Vagina (tissue), 2 donors: ENCODE measurements around the gene RAB13.

ENCODE experiments used
- POLR2A ChIP-seq, 2 donors: fragments of 450-650 bp; IDR thresholded peaks; one replicate each; pipeline ENCODE4 v1.6.1; 2017; ENCODE audit warnings: antibody characterized with exemption in 2 of 2, mild to moderate bottlenecking in 2 of 2, moderate library complexity in 2 of 2
- POLR2AphosphoS5 ChIP-seq, 2 donors: sonication (generic); formaldehyde crosslinking; IDR thresholded peaks; one replicate each; pipeline ENCODE4 v1.9.0; 2017; ENCODE audit warnings: antibody characterized with exemption in 2 of 2, mild to moderate bottlenecking in 2 of 2, low read depth in 1 of 2; ENCODE audit not compliant: insufficient read depth in 1 of 2
- TF ChIP-seq, protein P1 (sequence below), 3 experiments: fragments of 450-650 bp in 2 of 3; fragments of 200-600 bp in 1 of 3; sonication (generic) in 1 of 3; IDR thresholded peaks; one replicate each; pipeline ENCODE4 v1.5.1; 2017 to 2019; ENCODE audit warnings: antibody characterized with exemption in 3 of 3, mild to moderate bottlenecking in 2 of 3, moderate library complexity in 2 of 3

DNA sequence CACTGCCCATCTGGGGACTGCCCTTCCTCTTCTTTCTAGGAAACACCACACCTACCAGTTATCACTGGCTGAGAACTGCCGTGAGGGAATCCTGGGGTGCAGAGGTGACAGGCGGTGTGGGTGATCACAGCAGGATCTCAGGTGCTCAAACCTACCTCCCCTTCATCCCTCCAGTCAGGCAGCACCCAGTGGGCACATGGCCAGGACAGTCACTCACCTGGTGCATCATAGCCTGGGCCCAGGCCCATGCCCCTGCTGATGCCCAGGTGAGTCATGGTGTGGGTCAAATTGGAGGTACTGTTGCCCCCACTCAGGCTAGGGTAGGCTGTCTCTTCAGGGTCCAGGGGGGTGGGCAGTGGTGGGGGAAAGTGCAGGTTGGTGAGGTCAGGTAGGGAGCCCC, 34.3 kb downstream of the RAB13 start:
- TF ChIP-seq POLR2A (IDR thresholded peaks at IDR 0.05) (no peak), POLR2AphosphoS5 (IDR thresholded peaks at IDR 0.05; ENCODE audit: insufficient read depth in 1 of 2, low read depth in 1 of 2) (no peak)
- TF ChIP-seq, protein P1, sequence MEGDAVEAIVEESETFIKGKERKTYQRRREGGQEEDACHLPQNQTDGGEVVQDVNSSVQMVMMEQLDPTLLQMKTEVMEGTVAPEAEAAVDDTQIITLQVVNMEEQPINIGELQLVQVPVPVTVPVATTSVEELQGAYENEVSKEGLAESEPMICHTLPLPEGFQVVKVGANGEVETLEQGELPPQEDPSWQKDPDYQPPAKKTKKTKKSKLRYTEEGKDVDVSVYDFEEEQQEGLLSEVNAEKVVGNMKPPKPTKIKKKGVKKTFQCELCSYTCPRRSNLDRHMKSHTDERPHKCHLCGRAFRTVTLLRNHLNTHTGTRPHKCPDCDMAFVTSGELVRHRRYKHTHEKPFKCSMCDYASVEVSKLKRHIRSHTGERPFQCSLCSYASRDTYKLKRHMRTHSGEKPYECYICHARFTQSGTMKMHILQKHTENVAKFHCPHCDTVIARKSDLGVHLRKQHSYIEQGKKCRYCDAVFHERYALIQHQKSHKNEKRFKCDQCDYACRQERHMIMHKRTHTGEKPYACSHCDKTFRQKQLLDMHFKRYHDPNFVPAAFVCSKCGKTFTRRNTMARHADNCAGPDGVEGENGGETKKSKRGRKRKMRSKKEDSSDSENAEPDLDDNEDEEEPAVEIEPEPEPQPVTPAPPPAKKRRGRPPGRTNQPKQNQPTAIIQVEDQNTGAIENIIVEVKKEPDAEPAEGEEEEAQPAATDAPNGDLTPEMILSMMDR (IDR thresholded peaks at IDR 0.05): no peak
